GM23248 (cell line): ENCODE measurements around the gene LINGO4.

ENCODE experiments used
- EZH2 ChIP-seq: fragments of 200-600 bp; sonication (generic); IDR thresholded peaks from 2 replicates; pipeline ENCODE4 v1.6.1; 2018; ENCODE audit warnings: antibody characterized with exemption, mild to moderate bottlenecking; ENCODE audit not compliant: insufficient read depth, poor library complexity, severe bottlenecking
- EZH2phosphoT487 ChIP-seq: fragments of 200-600 bp; sonication (generic); IDR thresholded peaks from 2 replicates; pipeline ENCODE4 v1.6.1; 2018; ENCODE audit warnings: antibody characterized with exemption, moderate library complexity, mild to moderate bottlenecking, low read depth; ENCODE audit not compliant: insufficient read depth

- TF ChIP-seq EZH2 (no peak), EZH2phosphoT487 (no peak)
Measured at GRCh38 chr1:151803164-151803563, 2.1 kb downstream of the LINGO4 start.
